ENCODE results near the gene DNAL4.

GRCh38 chr22:38740754-38741153, 53.2 kb downstream of the DNAL4 start:
- TF ChIP-seq CTCF (IDR thresholded peaks at IDR 0.05), result no peak
- TF ChIP-seq EZH2 (IDR thresholded peaks at IDR 0.05; ENCODE audit: borderline replicate concordance, insufficient read depth, low read depth, low read length, poor library complexity, severe bottlenecking), result no peak

Measured in B cell (primary cell).